GM19025 (cell line): ENCODE results near the gene FICD.

Experiments used
- ATAC-seq: cut with Tn5 transposase; IDR thresholded peaks from one replicate; pipeline ENCODE4 v1.9.1; 2021; ENCODE audit warnings: mild to moderate bottlenecking, low read depth, moderate library complexity; ENCODE audit not compliant: unreplicated experiment

FICD gene

DNA sequence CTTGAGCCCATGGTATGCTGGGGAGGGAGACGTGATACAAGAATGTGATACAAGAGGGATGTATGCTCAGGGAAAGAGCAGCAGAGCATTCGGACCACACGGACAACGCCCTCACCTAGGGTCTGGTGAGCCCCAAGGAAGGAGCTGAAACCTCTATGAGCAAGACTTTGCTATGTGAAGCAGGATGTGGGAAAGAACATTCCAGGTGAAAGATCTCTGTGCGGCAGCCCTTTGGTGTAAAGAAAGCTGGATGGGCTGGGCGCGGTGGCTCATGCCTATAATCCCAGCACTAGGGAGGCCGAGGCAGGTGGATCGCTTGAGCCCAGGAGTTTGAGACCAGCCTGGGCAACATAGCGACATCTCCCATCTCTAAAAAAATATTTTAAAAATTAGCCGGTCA is 16.9 kb upstream of the FICD start:
- ATAC-seq, result no peak

DNA sequence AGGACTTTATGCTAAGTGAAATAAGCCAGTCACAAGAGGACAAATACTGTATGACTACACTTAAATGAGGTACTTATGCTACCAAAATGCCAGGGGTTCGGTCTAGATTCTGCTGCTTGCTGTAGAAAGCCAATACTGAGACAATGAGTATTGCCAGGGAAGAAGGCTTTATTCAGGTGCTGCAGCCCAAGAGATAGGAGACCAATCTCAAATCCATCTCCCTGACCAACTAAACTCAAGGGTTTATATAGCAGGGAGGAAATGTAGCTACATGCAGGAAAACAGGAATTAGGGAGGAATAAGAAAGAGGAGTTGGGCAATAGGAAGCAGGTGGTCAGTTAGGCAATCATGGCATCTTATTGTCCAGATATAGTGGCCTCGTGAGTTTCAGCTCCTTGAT is 12.2 kb upstream of the FICD start:
- ATAC-seq, result no peak

DNA sequence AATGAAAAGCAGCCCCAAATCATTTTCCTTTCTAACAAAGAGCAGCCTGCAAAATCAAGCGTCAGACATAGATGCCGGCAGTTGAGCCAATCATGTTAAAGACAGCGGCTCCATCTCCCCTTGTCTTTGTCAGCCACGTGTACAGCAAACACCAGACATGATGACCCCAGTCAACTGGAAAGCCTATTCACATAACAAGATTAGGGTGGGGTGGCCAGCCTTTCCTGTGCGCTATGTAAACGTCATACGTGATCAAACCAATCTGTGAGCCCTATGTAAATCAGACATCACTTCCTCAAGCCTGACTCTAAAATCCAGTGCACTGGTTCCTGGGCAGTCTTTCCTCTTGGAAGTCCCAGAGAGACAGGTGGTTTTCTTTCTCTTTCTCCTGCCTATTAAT is 9.9 kb upstream of the FICD start:
- ATAC-seq, result no peak

GRCh38 chr12:108507971-108508642 is 7.0 kb upstream of the FICD start:
- no peak for ATAC-seq

DNA sequence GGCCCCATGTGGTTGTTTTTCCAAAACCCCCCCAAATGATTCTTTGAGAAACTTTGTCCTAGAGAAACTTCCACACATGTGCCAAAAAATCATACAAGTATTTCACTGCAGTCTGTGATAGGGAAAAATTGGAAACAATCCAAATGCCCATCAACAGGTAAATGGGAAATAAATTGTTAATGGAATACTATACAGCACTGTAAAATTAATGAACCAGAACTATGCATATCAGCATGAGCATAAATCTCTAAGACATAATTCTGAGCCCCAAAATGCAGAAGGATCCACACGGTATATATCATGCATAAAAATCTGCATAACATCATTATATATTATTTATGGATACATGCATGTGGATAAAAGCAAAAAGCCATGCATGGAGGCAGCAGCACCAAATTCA is 5.3 kb upstream of the FICD start:
- no peak for ATAC-seq

GRCh38 chr12:108510836-108511235 is 4.2 kb upstream of the FICD start:
- no peak for ATAC-seq

GRCh38 chr12:108511633-108512540 is 3.2 kb upstream of the FICD start:
- no peak for ATAC-seq

DNA sequence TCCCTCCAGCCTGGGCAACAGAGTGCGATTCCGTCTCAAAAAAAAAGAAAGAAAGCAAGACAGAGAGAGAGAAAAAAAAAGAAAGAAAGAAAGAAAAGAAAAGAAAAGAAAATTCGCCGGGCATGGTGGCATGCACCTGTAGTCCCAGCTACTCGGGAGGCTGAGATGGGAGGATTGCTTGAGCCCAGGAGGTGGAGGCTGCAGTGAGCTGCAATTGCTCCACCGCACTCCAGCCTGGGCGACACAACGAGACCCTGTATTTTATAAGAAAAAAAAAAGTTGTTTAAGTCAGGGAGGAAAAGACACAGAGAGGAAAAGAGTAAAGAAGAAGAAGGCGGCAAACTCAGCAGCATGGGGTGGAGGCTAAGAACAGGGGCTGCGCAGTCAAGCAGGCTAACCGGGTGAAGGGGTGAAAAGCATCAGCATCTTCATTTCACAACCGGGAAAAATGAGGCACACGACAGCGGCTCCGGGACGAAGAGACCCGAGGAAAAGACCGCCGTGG is 557 bp upstream of the FICD start:
- peak; percentile 4 for ATAC-seq

DNA sequence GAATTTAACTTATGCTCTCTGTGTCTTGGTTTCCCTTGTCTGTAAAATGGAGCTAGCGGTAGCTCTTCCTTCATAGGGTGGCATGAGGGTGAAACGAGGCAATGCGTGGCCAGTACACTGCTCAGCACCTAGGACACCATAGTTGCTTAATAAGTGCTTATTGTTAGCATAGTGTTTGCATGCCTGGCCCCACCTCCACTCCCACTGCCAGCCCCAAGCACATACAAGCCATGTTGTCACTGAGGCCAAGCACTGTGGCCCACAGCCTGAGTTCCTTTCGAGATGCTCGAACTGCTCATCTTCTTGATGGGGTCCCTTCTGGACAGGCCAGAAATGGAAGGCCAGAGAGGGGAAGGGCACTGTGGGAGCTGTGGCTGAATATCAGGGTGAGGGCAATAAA is 839 bp downstream of the FICD start:
- ATAC-seq, result no peak

GRCh38 chr12:108516511-108517275 is 1.6 kb downstream of the FICD start:
- ATAC-seq, result no peak

DNA sequence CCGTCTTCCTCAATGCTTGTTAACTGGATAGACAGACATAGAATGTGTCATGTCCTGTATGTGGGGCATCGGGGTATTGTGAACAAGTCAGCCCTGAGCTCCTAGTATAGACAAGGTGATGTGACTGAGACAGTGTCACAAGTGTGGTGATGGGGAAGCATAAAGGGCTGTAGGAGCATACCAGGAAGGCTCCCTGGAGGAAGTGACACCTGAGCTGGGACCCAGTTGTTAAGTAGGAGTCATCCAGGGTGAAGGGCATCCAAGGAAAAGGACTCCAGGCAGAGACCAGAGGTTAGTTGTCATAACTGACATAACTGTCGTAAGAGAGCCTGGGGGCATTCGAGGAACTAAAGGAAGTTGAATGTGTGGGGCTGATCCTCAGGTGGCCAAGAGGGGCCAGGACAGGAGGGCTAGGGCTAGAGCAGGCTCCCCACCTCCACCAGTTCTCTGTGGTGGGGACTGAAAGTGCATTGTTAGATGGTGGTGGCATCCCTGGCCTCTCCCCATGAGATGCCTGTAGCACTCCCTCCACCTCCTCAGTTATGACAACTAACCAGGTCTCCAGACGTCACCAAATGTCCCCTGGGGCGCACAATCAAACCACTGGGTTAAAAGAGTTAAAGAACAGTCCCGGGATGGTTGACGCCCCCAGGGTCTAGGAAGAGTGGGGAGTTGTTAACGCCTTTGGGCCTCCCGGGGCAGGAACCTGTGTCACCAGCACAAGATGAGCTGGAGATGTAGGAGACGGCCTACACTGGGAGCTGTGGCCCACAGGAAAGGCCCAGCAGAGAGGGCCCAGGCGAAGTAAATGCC is 2.4 kb downstream of the FICD start:
- ATAC-seq, result no peak

DNA sequence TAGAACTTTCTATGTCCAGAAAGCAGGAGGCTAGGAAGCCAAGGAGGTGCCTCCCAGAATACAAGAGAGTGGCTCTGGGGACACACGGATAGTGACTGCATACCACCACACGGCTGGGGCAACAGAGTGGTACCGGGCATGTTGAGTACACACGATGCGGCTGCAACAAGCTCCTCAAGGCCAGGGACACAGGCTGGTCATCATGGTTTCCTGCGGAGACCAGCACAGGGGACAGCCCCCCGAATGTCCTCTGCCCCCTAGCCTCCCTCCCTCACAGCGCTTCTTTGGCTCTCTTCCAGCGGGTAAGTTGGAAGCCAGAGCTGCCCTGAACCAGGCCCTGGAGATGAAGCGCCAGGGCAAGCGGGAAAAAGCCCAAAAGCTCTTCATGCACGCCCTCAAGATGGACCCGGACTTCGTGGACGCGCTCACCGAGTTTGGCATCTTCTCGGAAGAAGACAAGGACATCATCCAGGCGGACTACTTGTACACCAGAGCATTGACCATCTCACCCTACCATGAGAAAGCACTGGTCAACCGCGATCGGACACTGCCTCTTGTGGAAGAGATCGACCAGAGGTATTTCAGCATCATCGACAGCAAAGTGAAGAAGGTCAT is 3.1 kb downstream of the FICD start:
- ATAC-seq, result no peak

- no peak for ATAC-seq
Measured at GRCh38 chr12:108518716-108519496, 3.8 kb downstream of the FICD start.

DNA sequence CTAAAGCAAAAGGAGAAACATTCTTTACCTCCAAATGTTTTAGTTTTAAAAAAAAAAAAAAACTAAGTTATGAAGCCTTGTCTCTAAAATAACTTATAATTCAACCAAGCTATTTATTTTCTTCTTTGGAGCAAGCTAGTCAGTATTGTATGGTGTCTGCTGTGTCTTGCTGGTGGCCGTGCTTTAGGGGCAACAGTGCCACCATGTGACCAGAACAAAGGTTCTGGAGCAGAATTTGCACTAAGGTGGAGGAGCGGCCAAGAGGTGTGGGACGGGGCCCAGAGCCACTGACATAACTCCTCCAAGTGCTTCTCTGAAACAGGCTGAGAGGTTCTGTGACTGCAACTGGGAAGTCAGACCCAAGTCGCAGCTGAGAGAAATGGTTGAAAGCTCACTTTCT is 4.5 kb downstream of the FICD start:
- ATAC-seq, result no peak

GRCh38 chr12:108523365-108523764 is 8.3 kb downstream of the FICD start:
- no peak for ATAC-seq

- ATAC-seq, result no peak
Measured at GRCh38 chr12:108525681-108526080, 10.6 kb downstream of the FICD start.

DNA sequence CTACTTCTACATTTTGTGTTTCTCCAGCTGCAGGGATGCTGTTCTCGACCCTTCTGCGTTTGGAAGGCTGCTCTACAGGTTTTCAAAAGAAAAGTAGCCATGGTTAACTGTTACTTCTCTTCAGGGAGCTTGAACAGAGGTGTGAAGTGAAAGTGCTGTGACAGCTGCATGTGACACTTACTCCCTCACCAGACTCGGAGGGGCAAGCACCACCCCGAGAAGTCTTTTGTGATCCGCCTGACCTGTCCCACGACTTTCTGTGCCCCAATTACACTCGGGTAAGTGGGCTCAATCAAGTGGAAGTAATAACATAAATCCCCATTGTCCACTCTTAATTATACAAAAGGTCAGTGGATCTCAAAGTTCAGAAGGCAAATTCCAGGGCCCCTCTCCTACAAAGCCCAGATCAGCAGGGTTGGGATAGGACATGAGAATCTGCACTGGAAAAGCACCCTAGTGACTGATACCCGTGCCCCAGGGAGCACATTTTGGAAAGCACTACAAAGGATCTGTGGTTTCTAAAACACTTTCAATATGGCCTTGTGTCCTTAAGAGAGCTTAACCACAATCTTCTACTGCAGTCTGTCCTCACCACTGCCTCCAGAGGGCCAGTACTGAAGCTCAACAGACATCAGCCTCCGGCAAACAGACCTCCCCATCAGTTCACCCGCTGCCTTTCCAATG is 11.5 kb downstream of the FICD start:
- ATAC-seq, result no peak

DNA sequence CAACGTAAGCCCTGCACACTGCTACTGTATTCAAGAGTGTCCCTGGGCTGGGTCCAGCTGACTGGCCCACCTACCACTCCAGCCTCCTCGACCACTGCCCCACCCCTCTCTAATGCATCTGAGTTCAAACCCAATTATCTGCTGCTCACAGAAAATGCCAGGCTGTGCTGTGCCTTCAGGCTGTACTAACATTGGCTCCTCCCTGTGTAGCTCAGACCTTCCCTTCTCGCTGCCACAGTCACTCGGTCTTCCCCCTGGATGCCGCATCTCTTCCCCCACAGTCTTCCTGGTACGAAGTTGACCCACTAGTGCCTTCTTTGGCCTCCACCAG is 12.1 kb downstream of the FICD start:
- ATAC-seq, result no peak

GRCh38 chr12:108530161-108530560 is 15.1 kb downstream of the FICD start:
- ATAC-seq, result no peak
